Fibroblast of lung (primary cell): ENCODE data around the gene PDK1.

ENCODE experiments used
- EZH2 ChIP-seq: IDR thresholded peaks from 2 replicates; pipeline ENCODE4 v1.5.1; 2012; ENCODE audit warnings: low read length, control low read depth, mild to moderate bottlenecking; ENCODE audit errors: missing control alignments
- TF ChIP-seq, protein P1 (sequence below), 2 donors: IDR thresholded peaks in 1 of 2; conservative IDR thresholded peaks in 1 of 2; 1 replicate in 1 of 2; 2 replicates in 1 of 2; pipeline ENCODE4 v1.5.1; 2011 to 2012; ENCODE audit warnings: low read length in 2 of 2, control low read depth in 1 of 2, inconsistent platforms in 1 of 2, low read depth in 1 of 2, mild to moderate bottlenecking in 1 of 2

DNA sequence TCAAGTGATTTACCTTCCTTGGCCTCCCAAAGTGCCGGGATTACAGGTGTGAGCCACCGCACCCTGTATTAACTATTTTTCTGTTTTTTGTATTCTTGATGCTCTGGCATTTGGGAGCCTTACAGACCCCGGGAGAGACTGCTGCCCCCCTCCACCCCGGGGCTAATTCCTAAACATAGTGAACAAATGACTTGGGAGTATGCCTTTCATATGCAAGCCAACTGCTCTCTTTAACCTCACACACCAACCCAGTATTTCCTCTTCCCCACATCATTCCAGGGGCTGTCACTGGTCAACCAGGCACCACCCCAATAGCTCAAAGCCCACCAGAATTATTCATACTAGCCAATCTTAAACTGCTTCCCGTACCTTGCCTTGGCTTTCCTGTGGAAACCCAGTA lies 79.7 kb downstream of the PDK1 start:
- TF ChIP-seq, protein P1, sequence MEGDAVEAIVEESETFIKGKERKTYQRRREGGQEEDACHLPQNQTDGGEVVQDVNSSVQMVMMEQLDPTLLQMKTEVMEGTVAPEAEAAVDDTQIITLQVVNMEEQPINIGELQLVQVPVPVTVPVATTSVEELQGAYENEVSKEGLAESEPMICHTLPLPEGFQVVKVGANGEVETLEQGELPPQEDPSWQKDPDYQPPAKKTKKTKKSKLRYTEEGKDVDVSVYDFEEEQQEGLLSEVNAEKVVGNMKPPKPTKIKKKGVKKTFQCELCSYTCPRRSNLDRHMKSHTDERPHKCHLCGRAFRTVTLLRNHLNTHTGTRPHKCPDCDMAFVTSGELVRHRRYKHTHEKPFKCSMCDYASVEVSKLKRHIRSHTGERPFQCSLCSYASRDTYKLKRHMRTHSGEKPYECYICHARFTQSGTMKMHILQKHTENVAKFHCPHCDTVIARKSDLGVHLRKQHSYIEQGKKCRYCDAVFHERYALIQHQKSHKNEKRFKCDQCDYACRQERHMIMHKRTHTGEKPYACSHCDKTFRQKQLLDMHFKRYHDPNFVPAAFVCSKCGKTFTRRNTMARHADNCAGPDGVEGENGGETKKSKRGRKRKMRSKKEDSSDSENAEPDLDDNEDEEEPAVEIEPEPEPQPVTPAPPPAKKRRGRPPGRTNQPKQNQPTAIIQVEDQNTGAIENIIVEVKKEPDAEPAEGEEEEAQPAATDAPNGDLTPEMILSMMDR (conservative IDR thresholded peaks at IDR 0.05 in 1 of 2, IDR thresholded peaks at IDR 0.05 in 1 of 2; ENCODE audit: low read depth in 1 of 2, low read length in 2 of 2) = no peak
- no peak for TF ChIP-seq EZH2
